SU-DHL-6 (cell line): ENCODE results near the gene C5orf47.

ENCODE experiments used
- H2AFZ ChIP-seq: fragments of 200-600 bp; sonication (generic); 2 replicates; pipeline ENCODE4 v1.6.1; 2014; ENCODE audit warnings: low read depth, mild to moderate bottlenecking, moderate library complexity, mixed read lengths, antibody characterized with exemption, low read length; ENCODE audit not compliant: severe bottlenecking
- H3F3A ChIP-seq: fragments of 200-600 bp; shearing (Covaris generic); 2 replicates; pipeline ENCODE4 v1.6.0; 2016; ENCODE audit warnings: antibody characterized with exemption, mild to moderate bottlenecking; ENCODE audit not compliant: insufficient read depth
- H3K27ac ChIP-seq: fragments of 200-600 bp; sonication (generic); 2 replicates; pipeline ENCODE4 v1.5.1; 2016; ENCODE audit warnings: low read depth, mild to moderate bottlenecking, low read length, moderate library complexity, mixed read lengths
- H3K27me3 ChIP-seq: fragments of 200-600 bp; sonication (generic), shearing (Covaris generic); 2 replicates; pipeline ENCODE4 v1.6.0; 2014; ENCODE audit warnings: mild to moderate bottlenecking, low read length
- H3K36me3 ChIP-seq: fragments of 200-600 bp; sonication (generic); 2 replicates; pipeline ENCODE4 v1.6.1; 2014; ENCODE audit warnings: mild to moderate bottlenecking, low read length, mixed read lengths
- H3K4me2 ChIP-seq: fragments of 300-600, 200-600 bp; shearing (Covaris generic), sonication (generic); 2 replicates; pipeline ENCODE4 v1.6.0; 2014; ENCODE audit warnings: low read length, low read depth, mild to moderate bottlenecking; ENCODE audit not compliant: poor library complexity, severe bottlenecking
- H3K4me3 ChIP-seq: fragments of 200-600 bp; sonication (generic); 2 replicates; pipeline ENCODE4 v1.5.1; 2014; ENCODE audit warnings: antibody characterized with exemption, low read length, mild to moderate bottlenecking, mixed read lengths; ENCODE audit not compliant: insufficient read depth, poor library complexity, severe bottlenecking
- H3K79me2 ChIP-seq: fragments of 200-600 bp; sonication (generic); 2 replicates; pipeline ENCODE4 v1.6.1; 2014; ENCODE audit warnings: mild to moderate bottlenecking, low read length, moderate library complexity; ENCODE audit not compliant: insufficient read depth
- H3K9ac ChIP-seq: fragments of 200-600 bp; sonication (generic); 2 replicates; pipeline ENCODE4 v1.7.0; 2014; ENCODE audit warnings: mild to moderate bottlenecking, low read length
- H3K9me2 ChIP-seq: fragments of 200-600 bp; sonication (generic); replicated peaks from 2 replicates; pipeline ENCODE4 v1.6.1; 2014; ENCODE audit warnings: low read length; ENCODE audit not compliant: insufficient read depth
- H3K9me3 ChIP-seq: fragments of 200-600 bp; sonication (generic); 2 replicates; pipeline ENCODE4 v1.6.1; 2014; ENCODE audit warnings: low read length, mixed read lengths; ENCODE audit not compliant: insufficient read depth
- H4K20me1 ChIP-seq: fragments of 200-600 bp; sonication (generic); 2 replicates; pipeline ENCODE4 v1.6.1; 2014; ENCODE audit warnings: low read depth, mild to moderate bottlenecking, antibody characterized with exemption, low read length, moderate library complexity, mixed read lengths
- EZH2phosphoT487 ChIP-seq: fragments of 200-600 bp; sonication (generic), shearing (Covaris generic); conservative IDR thresholded peaks from 2 replicates; pipeline ENCODE4 v1.6.1; 2018; ENCODE audit warnings: mild to moderate bottlenecking, antibody characterized with exemption, low read length, moderate library complexity, mixed read lengths
- TF ChIP-seq, protein P1 (sequence below): fragments of 200-600 bp; sonication (generic); IDR thresholded peaks from one replicate; pipeline ENCODE4 v1.5.1; 2017; ENCODE audit warnings: antibody characterized with exemption, mild to moderate bottlenecking, low read length, moderate library complexity; ENCODE audit not compliant: insufficient read depth, poor library complexity, severe bottlenecking

Gene C5orf47

DNA sequence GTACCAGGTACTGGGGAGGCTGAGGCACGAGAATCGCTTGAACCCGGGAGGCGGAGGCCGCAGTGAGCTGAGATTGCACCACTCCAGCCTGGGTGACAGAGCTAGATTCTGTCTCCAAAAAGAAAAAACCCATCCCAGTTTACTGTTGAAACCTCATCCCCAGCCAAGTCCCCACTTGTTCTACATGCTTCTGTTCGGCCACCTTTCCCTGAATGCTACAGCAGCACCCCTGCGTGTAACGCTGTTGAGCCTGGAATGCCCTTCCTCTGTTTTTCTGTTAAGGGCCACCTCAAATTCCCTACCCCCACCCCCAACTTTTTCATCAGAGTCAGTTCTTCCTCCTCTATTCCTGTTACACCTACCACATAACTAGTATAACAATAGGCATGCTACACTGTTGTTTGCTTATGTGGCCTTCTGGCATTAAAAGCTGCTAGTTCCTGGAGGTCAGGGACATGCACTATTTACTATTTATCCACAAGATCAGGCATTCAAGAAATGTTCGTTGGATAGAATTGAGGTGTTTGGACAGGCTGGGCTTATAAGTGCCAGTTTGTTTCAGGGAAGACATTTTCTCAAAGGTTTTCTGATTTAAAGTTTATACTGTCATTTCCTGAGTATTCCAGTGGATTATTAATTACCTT lies 47.1 kb upstream of the C5orf47 start:
- Histone ChIP-seq H3K79me2 (peaks cover 33% of the 10 kb centered on the region), H3K27ac (no peak overlapping the region), H3K4me3 (no peak overlapping the region), H3K4me2 (no peak overlapping the region), H4K20me1 (peaks cover 10% of the 10 kb centered on the region), H3K9me3 (no peaks in the 10 kb centered on the region), H3K9me2 (no peaks in the 10 kb centered on the region), H3F3A (peaks cover 14% of the 10 kb centered on the region; the same call in 1 of the 2 replicates), H3K36me3 (peaks cover 20% of the 10 kb centered on the region; the same call in 1 of the 2 replicates), H3K27me3 (no peaks in the 10 kb centered on the region), H3K9ac (no peak overlapping the region), H2AFZ (no peak overlapping the region)
- TF ChIP-seq EZH2phosphoT487 = no peak
- TF ChIP-seq, protein P1, sequence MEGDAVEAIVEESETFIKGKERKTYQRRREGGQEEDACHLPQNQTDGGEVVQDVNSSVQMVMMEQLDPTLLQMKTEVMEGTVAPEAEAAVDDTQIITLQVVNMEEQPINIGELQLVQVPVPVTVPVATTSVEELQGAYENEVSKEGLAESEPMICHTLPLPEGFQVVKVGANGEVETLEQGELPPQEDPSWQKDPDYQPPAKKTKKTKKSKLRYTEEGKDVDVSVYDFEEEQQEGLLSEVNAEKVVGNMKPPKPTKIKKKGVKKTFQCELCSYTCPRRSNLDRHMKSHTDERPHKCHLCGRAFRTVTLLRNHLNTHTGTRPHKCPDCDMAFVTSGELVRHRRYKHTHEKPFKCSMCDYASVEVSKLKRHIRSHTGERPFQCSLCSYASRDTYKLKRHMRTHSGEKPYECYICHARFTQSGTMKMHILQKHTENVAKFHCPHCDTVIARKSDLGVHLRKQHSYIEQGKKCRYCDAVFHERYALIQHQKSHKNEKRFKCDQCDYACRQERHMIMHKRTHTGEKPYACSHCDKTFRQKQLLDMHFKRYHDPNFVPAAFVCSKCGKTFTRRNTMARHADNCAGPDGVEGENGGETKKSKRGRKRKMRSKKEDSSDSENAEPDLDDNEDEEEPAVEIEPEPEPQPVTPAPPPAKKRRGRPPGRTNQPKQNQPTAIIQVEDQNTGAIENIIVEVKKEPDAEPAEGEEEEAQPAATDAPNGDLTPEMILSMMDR = no peak

DNA sequence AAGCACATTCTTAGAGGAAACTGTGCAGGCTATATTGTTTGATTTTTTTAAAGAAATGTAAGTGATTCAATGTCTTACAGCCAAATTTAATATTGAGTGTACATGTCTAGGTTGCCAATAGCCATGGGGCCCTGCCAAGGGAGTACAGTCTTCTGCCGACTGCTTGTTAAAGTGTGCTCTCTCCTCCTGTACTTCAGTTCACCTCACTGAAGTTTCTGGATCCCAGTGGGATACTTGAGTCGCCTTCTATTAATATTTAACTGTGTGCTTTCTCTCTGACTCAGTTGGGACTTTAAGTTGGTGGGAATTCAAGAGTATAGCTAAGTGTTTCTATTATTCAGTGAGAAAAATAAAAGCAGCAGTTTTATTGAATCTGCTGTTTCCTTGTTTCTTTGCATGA lies 44.5 kb upstream of the C5orf47 start:
- H3K27me3 ChIP-seq = no peaks in the 10 kb centered on the region
- H3K4me2 ChIP-seq = no peak overlapping the region
- no peak for TF ChIP-seq EZH2phosphoT487
- TF ChIP-seq, protein P1 = no peak
- peaks cover 9% of the 10 kb centered on the region; the same call in 1 of the 2 replicates for H3F3A ChIP-seq
- H3K9ac ChIP-seq = no peak overlapping the region
- no peaks in the 10 kb centered on the region for H3K9me2 ChIP-seq
- peaks cover 24% of the 10 kb centered on the region; the same call in 1 of the 2 replicates for H3K36me3 ChIP-seq
- no peak overlapping the region for H3K4me3 ChIP-seq
- no peaks in the 10 kb centered on the region for H3K9me3 ChIP-seq
- no peak overlapping the region for H2AFZ ChIP-seq
- H4K20me1 ChIP-seq = peaks cover 6% of the 10 kb centered on the region; the same call in 1 of the 2 replicates
- H3K27ac ChIP-seq = no peak overlapping the region
- peaks cover 15% of the 10 kb centered on the region for H3K79me2 ChIP-seq

DNA sequence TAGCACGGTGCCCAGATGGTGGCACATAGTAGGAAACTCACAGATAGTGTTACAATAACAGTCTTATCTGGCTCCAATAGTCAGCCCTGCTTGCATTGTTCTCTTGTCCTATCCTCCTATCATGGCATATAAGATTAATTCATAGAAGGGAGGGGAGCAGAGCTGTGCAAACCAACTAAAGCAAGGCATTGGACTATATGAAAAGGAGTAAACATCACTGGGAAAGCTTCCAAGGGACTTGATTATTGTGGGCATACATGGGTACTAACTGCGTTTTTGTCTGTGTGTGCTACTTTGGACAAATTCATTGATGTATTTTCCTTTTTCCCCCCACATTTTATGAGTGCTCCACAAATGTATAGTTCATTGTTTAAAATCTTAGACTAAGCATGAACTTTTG lies 43.8 kb upstream of the C5orf47 start:
- Histone ChIP-seq H3K9me3 (no peaks in the 10 kb centered on the region), H3K9ac (no peak overlapping the region), H3K36me3 (peaks cover 28% of the 10 kb centered on the region), H3K4me2 (no peak overlapping the region), H3F3A (peaks cover 9% of the 10 kb centered on the region; the same call in 1 of the 2 replicates), H4K20me1 (peaks cover 6% of the 10 kb centered on the region; the same call in 1 of the 2 replicates), H2AFZ (no peak overlapping the region), H3K4me3 (no peak overlapping the region), H3K9me2 (no peaks in the 10 kb centered on the region), H3K27me3 (no peaks in the 10 kb centered on the region), H3K27ac (no peak overlapping the region), H3K79me2 (peaks cover 11% of the 10 kb centered on the region)
- no peak for TF ChIP-seq EZH2phosphoT487
- TF ChIP-seq, protein P1 = no peak
